Esophagus squamous epithelium (tissue), 5 donors: ENCODE measurements around the gene AP1S1. TPM values are rescaled to one million over a fixed set of nuclear protein-coding genes. Genes with fewer than 3 reads are reported as not detected.
A peak's percentile ranks its signal among the peaks of the same experiment; 100 is the strongest.
"Not testable (repeated sequence)": the region's sequence is repeated elsewhere in the genome, so short reads cannot be mapped to it uniquely, and the experiment has no call there.

Experiments used
- DNase-seq: peaks from one replicate; lab custom pipeline; 2025; lab: John Stamatoyannopoulos, UW
- H3K27ac ChIP-seq, 4 donors: fragments of 200-600 bp; sonication (generic); one replicate each; pipeline ENCODE4 v1.5.1; 2016 to 2019; ENCODE audit warnings: mild to moderate bottlenecking in 1 of 4
- H3K27me3 ChIP-seq, 4 donors: fragments of 200-600 bp; sonication (generic); 1 replicate in 3 of 4; 2 replicates in 1 of 4; pipeline versions ENCODE4 v1.5.1 to v1.6.0; 2017 to 2021; ENCODE audit warnings: antibody characterized with exemption in 1 of 4
- H3K36me3 ChIP-seq, 3 donors: fragments of 200-600 bp; sonication (generic); one replicate each; pipeline ENCODE4 v1.5.1; 2016 to 2019
- H3K4me1 ChIP-seq, 3 donors: fragments of 200-600 bp; sonication (generic); one replicate each; pipeline ENCODE4 v1.5.1; 2017 to 2019
- H3K4me3 ChIP-seq, 4 donors: fragments of 200-600 bp; sonication (generic); 1 replicate in 3 of 4; 2 replicates in 1 of 4; pipeline ENCODE4 v1.5.1; 2016 to 2019; ENCODE audit warnings: mild to moderate bottlenecking in 2 of 4, moderate library complexity in 1 of 4
- H3K9me3 ChIP-seq, 3 donors: fragments of 200-600 bp; sonication (generic); one replicate each; pipeline ENCODE4 v1.5.1; 2016 to 2019
- CTCF ChIP-seq, 6 experiments: fragments of 450-650 bp in 4 of 6; fragments of 200-600 bp in 2 of 6; sonication (generic) in 2 of 6; IDR thresholded peaks; one replicate each; pipeline ENCODE4 v1.5.1; 2016 to 2019; ENCODE audit warnings: antibody characterized with exemption in 6 of 6, mild to moderate bottlenecking in 4 of 6, moderate library complexity in 4 of 6
- POLR2A ChIP-seq, 4 donors: fragments of 450-650 bp; IDR thresholded peaks; one replicate each; pipeline ENCODE4 v1.6.1; 2017; ENCODE audit warnings: antibody characterized with exemption in 4 of 4, mild to moderate bottlenecking in 4 of 4, moderate library complexity in 3 of 4
- WGBS, 2 donors: methylation state at CpG; one replicate each; pipeline ENCODE4 v1.1.5; 2018; 5-methylcytosine and 5-hydroxymethylcytosine counted together
- intact Hi-C: fragments of 100-400 bp; cut with DNase I; formaldehyde crosslinking; loops from one replicate; pipeline ENCODE4 v1.15.0; 2022
- total RNA-seq, 4 donors: library from RNA; depleted of rRNA; stranded (reverse); fragments of >200 nt; gene quantifications; one replicate each; pipeline ENCODE4 v1.1.0, GENCODE V29; 2016
- donor health status: DM: yes; HTN: yes; CAD: no.

The AP1S1 gene
- total RNA-seq, 4 donors from 2014 or later, result 42.7 to 144 (median 64.3) TPM

- peaks cover 17 to 52% (median 40%) of the 10 kb centered on the region in 3 donors for H3K4me1 ChIP-seq
- H3K4me3 ChIP-seq, result peak overlapping the region in 3 of 4 donors; percentile 7 to 35 (median 33)
Observed at GRCh38 chr7:101128040-101128834, 26.0 kb upstream of the AP1S1 start.

DNA sequence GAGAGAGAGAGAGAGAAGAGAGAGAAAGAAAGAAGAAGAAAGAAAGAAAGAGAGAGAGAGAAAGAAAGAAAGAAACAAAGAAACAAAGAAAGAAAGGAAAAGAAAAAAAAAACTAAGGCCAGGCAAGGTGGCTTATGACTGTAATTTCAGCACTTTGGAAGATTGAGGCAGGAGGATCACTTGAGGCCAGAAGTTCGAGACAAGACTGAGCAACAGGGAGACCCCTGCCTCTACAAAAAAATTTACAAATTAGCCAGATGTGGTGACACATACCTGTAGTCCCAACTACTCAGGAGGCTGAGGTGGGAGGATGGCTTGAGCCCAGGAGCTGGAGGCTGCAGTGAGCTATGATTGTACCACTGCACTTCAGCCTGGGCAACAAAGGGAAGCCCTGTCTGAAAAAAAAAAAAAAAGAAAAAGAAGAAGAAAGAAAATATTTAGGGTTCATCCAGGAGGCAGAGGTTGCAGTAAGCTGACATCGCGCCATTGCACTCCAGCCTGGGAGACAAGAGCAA, 24.6 kb upstream of the AP1S1 start:
- DNase-seq, result no peak
- Histone ChIP-seq H3K27ac (no peak overlapping the region), H3K36me3 (peaks cover 0 to 16% (median 0%) of the 10 kb centered on the region in 3 donors), H3K27me3 (no peaks in the 10 kb centered on the region), H3K4me1 (peaks cover 17 to 39% (median 33%) of the 10 kb centered on the region in 3 donors), H3K4me3 (no peak overlapping the region), H3K9me3 (no peaks in the 10 kb centered on the region)
- no peak for TF ChIP-seq CTCF (IDR thresholded peaks at IDR 0.05)
- 78 to 91% methylated on average over 3 of the region's 3 CpGs for WGBS, 2 donors
- intact Hi-C loops, result no loop called here

More at GRCh38 chr7:101128040-101128834, 26.0 kb upstream of the AP1S1 start:
- H3K27ac ChIP-seq, result peak overlapping the region in 1 of 4 donors; percentile 7
- H3K27me3 ChIP-seq, result no peaks in the 10 kb centered on the region
- no peak for DNase-seq
- intact Hi-C loops, result no loop called here
- no peaks in the 10 kb centered on the region for H3K9me3 ChIP-seq
- WGBS, 2 donors, result 74 to 82% methylated on average over 7 to 12 of the region's 14 CpGs
- no peak for TF ChIP-seq POLR2A (IDR thresholded peaks at IDR 0.05)
- TF ChIP-seq CTCF (IDR thresholded peaks at IDR 0.05), result no peak
- peaks cover 0 to 16% (median 0%) of the 10 kb centered on the region in 3 donors for H3K36me3 ChIP-seq

DNA sequence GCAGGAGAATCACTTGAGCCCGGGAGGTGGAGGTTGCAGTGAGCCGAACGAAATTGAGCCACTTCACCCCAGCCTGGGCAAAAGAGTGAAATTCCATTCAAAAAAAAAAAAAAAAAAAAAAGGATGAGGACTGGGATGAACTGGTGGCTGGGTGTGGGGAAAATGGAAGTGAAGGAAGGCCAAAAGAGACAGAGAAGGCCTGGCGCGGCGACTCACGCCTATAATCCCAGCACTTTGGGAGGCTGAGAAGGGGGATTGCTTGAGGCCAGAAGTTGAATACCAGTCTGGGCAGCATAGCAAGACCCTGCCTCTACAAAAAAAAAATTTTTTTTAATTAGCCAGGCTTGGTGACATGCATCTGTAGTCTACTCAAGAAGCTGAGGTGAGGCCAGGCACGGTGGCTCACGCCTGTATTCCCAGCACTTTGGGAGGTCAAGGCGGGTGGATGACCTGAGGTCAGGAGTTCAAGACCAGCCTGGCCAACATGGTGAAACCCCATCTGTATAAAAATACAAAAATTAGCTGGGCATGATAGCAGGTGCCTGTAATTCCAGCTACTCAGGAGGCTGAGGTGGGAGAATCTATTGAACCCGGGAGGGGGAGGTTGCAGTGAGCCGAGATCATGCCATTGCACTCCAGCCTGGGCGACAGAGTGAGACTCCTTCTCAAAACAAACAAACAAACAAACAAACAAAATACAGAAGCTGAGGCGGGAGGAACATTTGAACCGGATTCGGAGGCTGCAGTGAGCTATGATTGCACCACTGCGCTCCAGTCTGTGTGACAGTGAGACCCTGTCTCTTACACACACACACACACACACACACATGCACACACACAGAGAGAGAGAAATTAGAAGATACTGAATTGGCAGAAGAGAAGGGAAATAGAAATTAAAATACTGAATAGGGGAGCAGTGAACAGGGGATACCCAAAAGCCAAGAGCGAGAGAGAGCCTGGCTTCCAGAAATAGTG, 21.4 kb upstream of the AP1S1 start:
- 89 to 90% methylated on average over 15 to 18 of the region's 18 CpGs for WGBS, 2 donors
- H3K4me1 ChIP-seq, result peaks cover 0 to 15% (median 9%) of the 10 kb centered on the region in 3 donors
- H3K9me3 ChIP-seq, intact Hi-C loops, H3K27me3 ChIP-seq, H3K4me3 ChIP-seq, H3K27ac ChIP-seq, DNase-seq: not testable (repeated sequence)
- peaks cover 0 to 35% (median 0%) of the 10 kb centered on the region in 3 donors for H3K36me3 ChIP-seq

- intact Hi-C loops, result no loop called here
- H3K4me3 ChIP-seq, result no peak overlapping the region
- TF ChIP-seq POLR2A (IDR thresholded peaks at IDR 0.05), result no peak
- no peak for TF ChIP-seq CTCF (IDR thresholded peaks at IDR 0.05)
- H3K36me3 ChIP-seq, result peaks cover 0 to 35% (median 0%) of the 10 kb centered on the region in 3 donors
- no peak overlapping the region for H3K27ac ChIP-seq
- WGBS, 2 donors, result 67 to 70% methylated on average over 14 of the region's 15 CpGs
- H3K4me1 ChIP-seq, result peaks cover 0 to 18% (median 9%) of the 10 kb centered on the region in 3 donors
- no peak for DNase-seq
- H3K9me3 ChIP-seq, result no peaks in the 10 kb centered on the region
- H3K27me3 ChIP-seq, result no peaks in the 10 kb centered on the region
Observed at GRCh38 chr7:101133621-101134398, 20.5 kb upstream of the AP1S1 start.
